T-helper 2 cell treated with Interferon-gamma antibody and Interleukin-4, amounts not matched to agents 100 ng/mL and 5 ng/mL, for 36 hours (primary cell): ENCODE results near the gene TRIP11. TPM values are rescaled to one million over a fixed set of nuclear protein-coding genes. Genes with fewer than 3 reads are reported as not detected.

ENCODE experiments used
- intact Hi-C: fragments of 100-400 bp; cut with micrococcal nuclease; formaldehyde crosslinking; loops from one replicate; pipeline ENCODE4 v1.15.1; 2023
- total RNA-seq: library from RNA; stranded (reverse); gene quantifications from 2 replicates; pipeline ENCODE4 v1.2.3, GENCODE V29; 2022

TRIP11 gene
- total RNA-seq, 1 donor from 2014 or later = 44.7 TPM

- intact Hi-C loops = no loop called here
These were observed 27.6 kb downstream of the TRIP11 start for GRCh38 chr14:92012121-92012748.

- intact Hi-C loops = no loop called here
These were observed 29.2 kb downstream of the TRIP11 start for GRCh38 chr14:92010644-92011043.

GRCh38 chr14:92009604-92010003 lies 30.3 kb downstream of the TRIP11 start:
- intact Hi-C loops = no loop called here

- intact Hi-C loops = loop anchor here (2.0 kb wide), 1 partner anchor 52 kb away; no protein-coding TSS in a partner anchor
These were observed 34.8 kb downstream of the TRIP11 start for GRCh38 chr14:92005019-92005418.

- intact Hi-C loops = loop anchor here (2.0 kb wide), 1 partner anchor 51 kb away; no protein-coding TSS in a partner anchor
These were observed 35.8 kb downstream of the TRIP11 start for GRCh38 chr14:92004062-92004461.

GRCh38 chr14:91998667-91999570 lies 40.9 kb downstream of the TRIP11 start:
- intact Hi-C loops = loop anchor here (5.0 kb wide), 2 partner anchors 108 to 347 kb away; partner anchors contain the start of gene ATXN3

- intact Hi-C loops = loop anchor here (5.0 kb wide), 2 partner anchors 110 to 345 kb away; partner anchors contain the start of gene ATXN3
These were observed 42.4 kb downstream of the TRIP11 start for GRCh38 chr14:91997492-91997891.

- intact Hi-C loops = loop anchor here (5.0 kb wide), 2 partner anchors 110 to 345 kb away; partner anchors contain the start of gene ATXN3
These were observed 42.9 kb downstream of the TRIP11 start for GRCh38 chr14:91996948-91997371.

- intact Hi-C loops = no loop called here
These were observed 52.7 kb downstream of the TRIP11 start for GRCh38 chr14:91987192-91987591.

GRCh38 chr14:91985521-91986255 lies 54.2 kb downstream of the TRIP11 start:
- intact Hi-C loops = no loop called here

GRCh38 chr14:91985008-91985407 lies 54.9 kb downstream of the TRIP11 start:
- intact Hi-C loops = no loop called here

GRCh38 chr14:91983588-91983987 lies 56.3 kb downstream of the TRIP11 start:
- intact Hi-C loops = no loop called here

GRCh38 chr14:91980157-91980556 lies 59.7 kb downstream of the TRIP11 start:
- intact Hi-C loops = no loop called here

- intact Hi-C loops = no loop called here
These were observed 62.0 kb downstream of the TRIP11 start for GRCh38 chr14:91977884-91978283.

GRCh38 chr14:91975763-91976162 lies 64.1 kb downstream of the TRIP11 start:
- intact Hi-C loops = no loop called here

GRCh38 chr14:91971188-91971778 lies 68.6 kb downstream of the TRIP11 start:
- intact Hi-C loops = no loop called here

- intact Hi-C loops = no loop called here
These were observed 71.6 kb downstream of the TRIP11 start for GRCh38 chr14:91968280-91968679.

GRCh38 chr14:91964724-91965123 lies 75.1 kb downstream of the TRIP11 start:
- intact Hi-C loops = no loop called here

GRCh38 chr14:91964011-91964410 lies 75.8 kb downstream of the TRIP11 start:
- intact Hi-C loops = no loop called here

- intact Hi-C loops = no loop called here
These were observed 76.4 kb downstream of the TRIP11 start for GRCh38 chr14:91963465-91963864.
